ENCODE measurements around the gene SLC8A2.
"Not testable (repeated sequence)": the region's sequence is repeated elsewhere in the genome, so short reads cannot be mapped to it uniquely, and the experiment has no call there.

Gene SLC8A2

DNA sequence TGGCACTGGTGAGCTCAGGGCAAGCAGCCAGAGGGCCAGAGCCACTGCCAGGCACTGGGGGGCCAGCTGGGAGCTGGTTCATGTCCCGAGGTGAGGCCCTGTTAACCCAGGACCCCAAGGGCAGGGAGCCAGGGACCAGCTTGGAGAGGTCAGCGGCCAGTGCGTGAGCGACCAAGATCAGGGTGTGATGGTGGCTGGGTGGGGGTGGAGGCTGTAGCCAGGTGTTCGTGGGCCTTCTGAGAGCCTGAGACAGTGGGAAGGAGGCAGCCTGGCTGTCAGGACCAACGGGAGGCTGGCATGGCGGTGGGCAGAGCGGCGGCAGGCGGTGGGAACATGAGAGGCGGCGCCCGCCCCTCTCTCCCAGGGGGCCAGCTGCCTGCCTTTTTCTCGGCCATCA is 20.4 kb upstream of the SLC8A2 start:
- DNase-seq: no peak
- in situ Hi-C loops (cut with HindIII; ENCODE audit: low pct_ligation_motif_present, low pct_unique_long_range_greater_than_20kb, low sequenced_read_pairs): no loop called here

DNA sequence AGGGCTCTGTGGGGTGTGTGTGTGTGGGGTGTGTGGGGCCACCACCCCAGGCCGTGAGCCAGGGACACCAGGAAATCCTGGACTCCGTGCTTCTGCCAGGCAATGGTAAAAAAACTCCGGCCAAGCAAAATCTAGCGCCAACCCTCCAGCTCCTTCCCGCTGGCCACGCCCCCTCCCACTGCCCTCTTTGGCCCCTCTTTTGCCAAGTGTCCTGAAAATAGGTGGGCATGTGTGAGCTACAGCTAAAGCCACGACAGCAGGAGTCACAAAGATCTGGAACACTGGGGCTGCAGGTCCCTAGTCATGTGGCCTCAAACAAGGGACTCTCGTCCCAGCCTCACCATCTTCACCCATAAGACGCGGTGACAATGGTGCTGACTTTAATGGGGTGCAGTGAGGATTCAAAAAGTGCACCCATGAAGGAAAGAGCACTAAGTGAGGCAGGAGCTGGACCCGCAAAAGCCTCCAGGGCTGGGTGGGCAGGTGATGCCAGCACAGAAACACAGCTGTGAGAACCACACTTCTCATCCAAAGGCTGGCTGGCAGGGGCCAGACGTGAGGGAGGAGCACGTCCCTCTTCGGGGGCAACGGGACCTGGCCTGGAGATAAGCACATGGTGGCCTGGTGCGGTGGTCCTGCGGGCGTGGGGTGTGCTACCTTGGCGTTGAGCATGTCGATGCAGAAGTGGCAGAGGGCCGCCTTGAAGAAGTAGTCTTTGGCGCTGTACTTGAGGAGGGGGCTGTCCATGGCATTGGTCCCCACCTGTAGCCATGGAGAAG is 19.9 kb upstream of the SLC8A2 start:
- no peak for DNase-seq
- in situ Hi-C loops (cut with HindIII; ENCODE audit: low pct_ligation_motif_present, low pct_unique_long_range_greater_than_20kb, low sequenced_read_pairs): no loop called here

DNA sequence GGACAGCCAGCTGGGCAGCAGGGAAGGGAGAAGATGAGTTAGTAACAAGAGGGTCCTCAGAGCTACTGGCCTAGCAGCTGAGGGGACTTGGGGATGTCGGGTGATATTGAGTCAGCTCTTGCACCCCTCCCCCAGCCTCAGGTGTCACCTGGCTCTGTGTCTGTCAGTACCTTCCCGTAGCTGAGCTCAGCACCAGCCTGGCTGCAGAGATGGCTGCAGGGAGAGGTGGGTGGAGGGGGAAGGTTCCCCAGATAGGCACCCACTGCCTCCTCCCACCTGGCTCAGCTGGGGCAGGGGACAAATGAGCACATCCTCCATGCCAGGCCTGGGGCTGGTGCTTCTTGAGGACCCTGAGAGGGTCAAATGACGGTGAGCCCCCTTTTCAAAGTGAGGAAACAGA is 19.2 kb upstream of the SLC8A2 start:
- in situ Hi-C loops (cut with HindIII; ENCODE audit: low pct_ligation_motif_present, low pct_unique_long_range_greater_than_20kb, low sequenced_read_pairs): no loop called here
- DNase-seq: no peak

DNA sequence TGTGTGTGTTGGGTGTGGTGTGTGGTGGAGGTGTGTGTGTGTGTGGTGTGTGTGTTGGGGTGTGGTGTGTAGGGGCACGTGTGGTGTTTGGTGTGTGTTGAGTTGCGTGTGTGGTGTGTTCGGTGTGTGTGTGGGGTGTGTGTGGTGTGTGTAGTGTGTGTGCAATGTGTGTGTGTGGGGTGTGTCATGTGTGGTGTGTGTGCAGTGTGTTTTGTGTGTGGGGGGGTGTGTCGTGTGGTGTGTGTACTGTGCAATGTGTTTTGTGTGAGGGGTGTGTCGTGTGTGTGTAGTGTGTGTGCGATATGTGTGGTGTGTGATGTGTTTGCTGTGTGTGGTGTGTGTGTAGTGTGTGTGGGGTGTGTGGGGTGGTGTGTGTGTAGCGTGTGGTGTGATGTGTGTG is 18.3 kb upstream of the SLC8A2 start:
- in situ Hi-C loops (cut with HindIII; ENCODE audit: low pct_ligation_motif_present, low pct_unique_long_range_greater_than_20kb, low sequenced_read_pairs): no loop called here
- DNase-seq: no peak

DNA sequence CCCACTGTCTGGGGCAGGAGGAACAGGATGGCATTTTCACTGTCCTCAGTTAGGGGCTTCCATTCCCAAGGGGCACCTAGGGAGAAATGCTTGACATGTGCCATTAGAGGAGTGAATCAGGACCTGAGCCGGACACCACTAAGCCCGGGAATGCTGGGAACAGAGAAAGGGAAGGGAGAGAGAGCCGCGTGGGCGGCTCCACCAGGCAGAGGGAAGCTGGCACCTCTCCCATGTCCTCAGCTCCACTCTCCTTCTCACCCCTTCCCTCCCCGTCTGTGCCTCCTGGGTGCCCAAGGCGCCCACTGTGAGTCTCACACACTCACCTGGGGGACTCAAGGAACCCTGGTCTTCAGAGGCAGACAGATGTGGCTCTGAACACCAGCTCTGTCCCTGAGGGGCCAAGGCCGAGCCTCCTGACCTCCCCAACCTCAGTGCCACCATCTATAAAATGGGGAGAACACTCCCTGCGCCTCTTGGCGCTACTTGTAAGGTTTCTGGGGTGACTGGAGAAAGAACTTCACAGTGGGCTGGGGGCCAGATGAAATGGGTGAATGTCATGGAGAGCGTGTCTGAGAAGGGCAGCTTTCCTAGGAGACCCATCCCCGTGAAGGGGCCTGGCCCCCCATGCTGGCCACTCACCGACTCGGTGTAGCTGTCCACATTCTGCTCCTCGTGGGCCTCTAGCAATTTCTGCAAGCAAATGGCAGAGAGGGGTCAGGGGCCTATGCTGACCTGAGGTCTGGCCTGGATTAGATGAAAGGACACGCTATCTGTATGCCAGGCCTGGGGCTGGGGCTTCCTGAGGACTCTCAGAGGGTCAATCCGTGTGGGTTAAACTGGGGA is 17.6 kb upstream of the SLC8A2 start:
- no peak for DNase-seq
- in situ Hi-C loops (cut with HindIII; ENCODE audit: low pct_ligation_motif_present, low pct_unique_long_range_greater_than_20kb, low sequenced_read_pairs): no loop called here

DNA sequence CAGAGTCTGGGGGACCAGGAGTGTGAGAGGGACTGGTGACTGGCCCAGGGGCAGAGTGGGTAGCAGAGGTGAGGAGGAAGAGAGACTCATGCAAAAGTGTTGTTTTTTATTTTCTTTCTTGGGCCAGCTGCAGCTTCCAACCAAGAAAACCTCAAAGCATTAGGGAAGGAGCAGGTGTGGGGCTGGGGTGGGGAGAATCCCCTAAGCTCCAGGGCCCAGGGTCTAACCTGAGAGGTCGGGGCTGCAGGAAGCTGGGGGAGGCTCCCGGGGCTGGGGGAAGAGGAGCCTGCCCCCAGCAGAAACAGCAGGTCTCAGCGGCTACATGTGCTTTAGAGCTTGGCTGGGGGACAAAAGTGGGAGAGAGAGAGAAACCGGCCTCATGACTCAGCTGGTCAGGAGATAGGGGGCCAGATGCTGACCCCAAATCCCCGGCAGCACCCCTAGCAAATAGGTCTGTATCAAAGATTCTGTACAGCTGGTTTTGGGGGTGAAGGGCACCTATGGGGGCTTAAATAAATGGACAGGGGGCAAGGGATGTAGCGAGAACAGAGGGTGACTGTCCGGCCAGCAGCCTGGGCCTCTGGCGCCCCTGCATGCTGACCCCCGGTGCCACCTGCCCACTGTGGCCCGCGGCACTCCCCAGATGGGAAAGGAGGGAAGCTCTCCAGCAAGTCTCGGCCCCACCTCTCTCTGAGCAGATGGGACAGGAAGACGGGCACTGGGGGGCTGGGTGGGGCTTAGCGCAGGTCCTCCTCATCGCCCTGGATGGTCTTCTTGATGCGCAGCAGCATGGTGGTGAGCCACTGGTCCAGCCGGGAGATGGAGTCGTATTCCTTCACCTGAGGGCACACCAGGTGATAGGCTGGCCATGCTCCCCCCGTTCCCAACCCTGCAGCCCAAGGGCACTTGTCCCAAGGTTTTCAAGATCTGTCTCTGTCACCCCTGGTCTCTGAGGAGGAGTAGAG is 16.1 kb upstream of the SLC8A2 start:
- DNase-seq: no peak
- in situ Hi-C loops (cut with HindIII; ENCODE audit: low pct_ligation_motif_present, low pct_unique_long_range_greater_than_20kb, low sequenced_read_pairs): no loop called here

DNA sequence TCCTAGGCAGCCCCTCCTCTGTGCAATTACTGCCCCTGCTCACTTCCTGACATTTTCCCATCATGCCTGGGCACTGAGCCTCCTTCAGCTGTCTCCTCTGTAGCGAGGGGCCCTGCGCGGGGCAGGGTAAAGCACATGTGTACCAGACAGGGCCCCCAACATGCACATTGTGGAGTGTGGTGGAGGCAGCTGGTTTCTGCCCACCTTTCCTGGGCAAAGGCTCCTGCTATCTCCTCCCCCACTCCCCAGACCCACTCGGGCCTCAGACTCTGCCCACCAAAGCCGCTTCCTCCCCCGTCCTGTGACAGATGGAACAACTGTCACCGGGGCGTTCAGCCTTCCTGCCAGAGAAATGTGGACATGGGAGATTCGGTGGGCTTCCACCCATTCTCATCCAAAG is 15.2 kb upstream of the SLC8A2 start:
- DNase-seq: no peak
- in situ Hi-C loops (cut with HindIII; ENCODE audit: low pct_ligation_motif_present, low pct_unique_long_range_greater_than_20kb, low sequenced_read_pairs): no loop called here

DNA sequence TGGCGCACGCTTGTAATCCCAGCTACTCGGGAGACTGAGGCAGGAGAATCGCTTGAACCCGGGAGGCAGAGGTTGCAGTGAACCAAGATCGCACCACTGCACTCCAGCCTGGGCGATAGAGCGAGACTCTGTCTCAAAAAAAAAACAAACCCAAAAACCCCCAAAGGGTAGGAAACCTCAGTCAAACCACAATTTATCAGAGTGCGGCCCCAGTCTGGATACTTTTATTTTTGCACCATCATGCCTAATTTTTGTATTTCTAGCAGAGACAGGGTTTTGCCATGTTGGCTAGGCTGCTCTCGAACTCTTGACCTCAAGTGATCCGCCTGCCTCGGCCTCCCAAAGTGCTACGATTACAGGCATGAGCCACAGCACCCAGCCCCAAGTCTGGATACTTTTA is 14.5 kb upstream of the SLC8A2 start:
- in situ Hi-C loops (cut with HindIII; ENCODE audit: low pct_ligation_motif_present, low pct_unique_long_range_greater_than_20kb, low sequenced_read_pairs); DNase-seq: not testable (repeated sequence)

DNA sequence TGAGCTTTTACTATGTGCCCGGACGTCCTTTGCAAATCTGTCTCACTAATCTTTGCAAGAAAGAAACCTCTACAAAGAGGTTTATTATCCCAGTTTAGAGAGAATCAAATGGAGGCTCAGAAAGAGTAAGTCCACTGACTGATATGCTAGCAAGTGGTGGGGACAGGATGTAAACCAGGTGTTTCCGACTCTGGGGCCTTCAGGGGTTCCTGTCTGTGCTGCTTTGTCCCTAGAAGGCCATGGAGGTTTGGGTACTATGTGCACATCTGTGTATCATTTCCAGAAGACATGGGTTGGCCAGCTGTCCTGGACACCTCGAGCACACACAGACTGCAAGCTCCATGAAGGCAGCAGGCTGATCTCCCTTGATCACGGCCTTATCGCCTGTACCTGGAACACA is 13.5 kb upstream of the SLC8A2 start:
- DNase-seq: no peak
- in situ Hi-C loops (cut with HindIII; ENCODE audit: low pct_ligation_motif_present, low pct_unique_long_range_greater_than_20kb, low sequenced_read_pairs): no loop called here

DNA sequence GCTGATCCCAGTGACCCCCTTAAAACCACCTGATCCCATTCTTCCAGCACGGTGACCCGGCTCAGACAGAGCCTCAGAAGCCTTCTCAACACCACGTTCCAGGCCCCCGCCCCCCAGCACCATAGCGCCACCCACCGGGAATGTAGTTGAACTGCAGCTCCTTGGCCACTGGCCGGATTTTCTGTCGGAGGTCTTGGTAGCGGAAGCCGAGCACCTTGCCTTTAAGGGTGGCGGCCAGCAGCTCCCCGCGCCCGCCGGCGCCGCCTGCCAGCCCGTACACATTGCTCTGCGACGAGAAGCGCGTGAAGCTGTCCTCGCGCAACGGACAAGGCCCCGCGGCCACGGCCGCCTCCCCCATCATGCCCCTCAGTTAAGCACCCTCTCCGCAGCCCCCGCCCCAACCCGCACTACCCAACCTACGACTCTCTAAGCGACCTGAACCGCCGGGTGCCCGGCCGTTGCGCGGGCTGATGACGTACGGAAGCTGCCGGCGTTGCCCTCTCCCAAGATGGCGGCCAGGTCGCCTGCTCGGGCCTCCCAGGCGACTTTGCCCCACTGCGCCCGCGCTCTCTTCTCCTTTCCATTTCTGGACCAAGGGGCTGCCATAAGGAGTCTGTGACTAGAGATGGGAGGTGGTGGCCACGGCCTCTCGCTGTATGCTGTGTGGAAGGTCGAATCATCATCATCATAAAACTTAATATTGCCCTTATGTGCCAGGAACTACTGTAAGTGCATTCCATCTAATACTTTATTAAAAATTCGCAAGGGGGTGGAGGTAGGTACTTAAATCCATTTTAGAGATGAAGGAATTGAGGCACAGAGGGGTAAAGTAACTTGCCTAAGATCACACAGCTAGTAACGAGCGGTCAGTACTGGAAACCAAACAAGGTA is 12.4 kb upstream of the SLC8A2 start, which contains the start of gene KPTN:
TSS of gene KPTN (minus strand) at position 420 of the 891 bp plus-strand sequence. CDS start at position 361, 59 bp downstream.
- in situ Hi-C loops (cut with HindIII; ENCODE audit: low pct_ligation_motif_present, low pct_unique_long_range_greater_than_20kb, low sequenced_read_pairs): no loop called here
- DNase-seq: peak; percentile 89

DNA sequence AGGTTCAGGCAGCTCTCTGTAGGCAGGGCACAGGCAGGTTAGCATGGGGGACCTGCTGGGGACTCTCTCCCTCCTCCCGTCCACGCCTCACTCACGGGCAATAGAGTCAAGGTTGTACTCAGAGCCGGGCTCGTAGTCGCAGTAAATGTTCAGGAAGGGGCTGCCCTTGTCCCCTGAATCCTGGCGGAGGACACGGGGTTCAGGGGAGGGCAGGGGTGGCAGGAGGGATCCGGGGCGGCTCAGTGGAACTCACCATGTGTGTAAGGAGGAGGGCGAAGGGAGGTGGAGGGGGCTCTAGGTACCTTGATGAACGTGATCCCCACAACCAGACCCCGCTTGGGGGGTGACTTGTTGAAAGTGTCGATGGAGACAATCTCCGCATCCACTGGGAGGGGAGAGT is 11.5 kb upstream of the SLC8A2 start:
- DNase-seq: no peak
- in situ Hi-C loops (cut with HindIII; ENCODE audit: low pct_ligation_motif_present, low pct_unique_long_range_greater_than_20kb, low sequenced_read_pairs): no loop called here

DNA sequence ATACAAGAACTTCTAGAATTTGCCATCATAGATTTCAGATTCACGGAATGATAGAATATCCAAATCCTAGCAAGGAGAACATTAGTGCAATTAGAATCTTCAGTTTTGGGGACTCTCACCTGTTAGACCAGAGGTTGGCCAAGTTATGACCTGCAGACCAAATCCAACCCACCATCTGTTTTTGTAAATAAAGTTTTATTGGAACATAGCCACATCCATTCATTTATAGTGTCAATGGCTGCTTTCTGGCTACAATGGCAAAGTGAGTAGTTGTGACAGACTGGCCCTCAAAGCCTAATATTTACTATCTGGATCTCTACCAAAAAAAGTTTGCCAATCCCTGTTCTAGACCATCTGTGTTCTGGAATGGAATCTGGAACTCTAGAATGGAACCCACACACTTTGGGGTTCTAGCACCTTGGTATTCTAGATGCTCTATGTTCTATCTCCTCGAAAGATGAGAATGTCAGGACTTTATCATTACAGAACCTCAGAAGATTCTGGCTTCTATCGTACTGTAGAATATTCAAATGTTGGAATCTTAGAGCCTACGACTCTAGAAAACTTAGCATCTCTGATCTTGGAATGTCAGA is 9.9 kb upstream of the SLC8A2 start:
- in situ Hi-C loops (cut with HindIII; ENCODE audit: low pct_ligation_motif_present, low pct_unique_long_range_greater_than_20kb, low sequenced_read_pairs): no loop called here
- DNase-seq: no peak

DNA sequence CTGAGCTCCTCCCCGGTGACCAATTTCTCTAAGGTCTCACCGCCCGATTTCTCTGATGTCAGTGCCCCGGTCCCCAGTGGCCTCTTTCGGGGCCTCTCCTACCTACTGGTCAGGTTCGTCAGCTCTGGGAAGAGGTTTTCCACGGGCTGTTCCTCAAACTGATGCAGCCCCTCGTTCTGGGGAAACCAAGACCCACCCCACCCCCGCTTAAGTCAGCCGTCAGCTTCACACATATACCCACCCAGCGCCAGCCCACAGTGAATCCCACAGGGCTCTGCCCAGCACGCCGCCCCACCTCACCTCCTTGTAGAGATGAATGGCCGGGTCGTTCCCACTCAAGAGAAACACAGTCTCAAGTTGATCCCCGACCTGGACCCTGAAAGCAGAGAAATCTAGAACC is 9.0 kb upstream of the SLC8A2 start:
- in situ Hi-C loops (cut with HindIII; ENCODE audit: low pct_ligation_motif_present, low pct_unique_long_range_greater_than_20kb, low sequenced_read_pairs): no loop called here
- DNase-seq: no peak

DNA sequence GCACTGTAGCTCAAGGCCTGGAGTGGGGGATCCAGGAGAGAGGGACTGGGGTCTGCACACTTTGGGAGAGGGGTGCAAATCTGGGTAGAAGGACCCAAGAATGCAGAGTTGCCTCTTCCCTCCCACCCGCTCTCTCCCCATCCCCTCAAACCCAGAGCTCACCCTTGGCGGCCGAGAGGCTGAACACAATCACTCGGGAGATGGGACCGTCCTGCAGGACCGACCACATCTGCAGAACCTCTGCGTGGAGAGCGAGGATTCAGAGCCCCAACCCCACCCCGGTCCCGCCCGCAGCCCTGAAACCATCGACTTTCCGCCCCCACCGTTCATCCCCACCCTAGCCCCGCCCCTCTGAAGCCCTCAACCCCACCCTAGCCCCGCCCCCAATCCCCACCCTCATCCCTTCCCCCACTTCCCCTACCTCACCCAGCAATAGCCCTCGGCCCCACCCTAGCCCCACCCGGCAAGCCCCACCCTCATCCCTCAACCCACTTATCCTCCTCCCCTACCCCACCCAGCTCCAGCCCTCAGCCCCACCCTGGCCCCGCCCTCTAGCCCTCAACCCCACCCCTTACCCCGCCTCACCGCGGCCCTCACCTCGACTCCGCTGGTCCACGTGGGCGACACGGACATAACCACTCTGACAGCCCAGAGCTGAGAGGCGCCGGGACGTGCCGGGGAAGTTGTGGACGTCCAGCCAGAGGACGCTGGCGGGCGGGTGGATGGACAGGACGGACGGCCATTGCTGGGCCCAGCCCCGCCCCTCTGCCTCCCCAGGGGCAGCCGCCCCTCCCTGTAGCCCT is 8.2 kb upstream of the SLC8A2 start:
- in situ Hi-C loops (cut with HindIII; ENCODE audit: low pct_ligation_motif_present, low pct_unique_long_range_greater_than_20kb, low sequenced_read_pairs): no loop called here
- no peak for DNase-seq

DNA sequence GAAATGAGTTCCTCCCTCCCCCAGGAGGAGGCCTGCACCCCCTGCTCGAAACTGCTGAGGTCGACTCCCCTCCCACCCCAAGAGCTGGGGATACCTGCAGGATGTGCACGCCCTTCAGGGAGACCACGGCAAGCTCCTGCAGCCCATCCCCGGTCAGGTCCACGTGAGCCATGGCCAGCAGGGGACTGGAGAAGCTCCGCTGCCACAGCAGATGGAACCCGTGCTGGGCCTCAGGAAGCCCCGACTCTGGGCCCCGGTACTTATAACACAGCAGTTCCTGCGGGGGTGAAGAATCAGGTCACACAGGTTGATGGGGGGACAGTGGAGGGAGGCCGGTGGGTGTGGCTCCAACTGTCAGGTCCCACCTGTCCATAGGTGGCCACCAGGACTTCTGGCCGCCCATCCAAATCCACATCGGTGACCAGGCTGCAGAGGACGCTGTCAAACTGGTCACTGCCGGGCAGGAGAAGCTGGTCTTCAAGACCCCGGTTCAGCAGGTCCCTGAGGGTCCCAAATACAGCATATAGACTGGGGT is 4.8 kb upstream of the SLC8A2 start:
- in situ Hi-C loops (cut with HindIII; ENCODE audit: low pct_ligation_motif_present, low pct_unique_long_range_greater_than_20kb, low sequenced_read_pairs): no loop called here
- DNase-seq: no peak

DNA sequence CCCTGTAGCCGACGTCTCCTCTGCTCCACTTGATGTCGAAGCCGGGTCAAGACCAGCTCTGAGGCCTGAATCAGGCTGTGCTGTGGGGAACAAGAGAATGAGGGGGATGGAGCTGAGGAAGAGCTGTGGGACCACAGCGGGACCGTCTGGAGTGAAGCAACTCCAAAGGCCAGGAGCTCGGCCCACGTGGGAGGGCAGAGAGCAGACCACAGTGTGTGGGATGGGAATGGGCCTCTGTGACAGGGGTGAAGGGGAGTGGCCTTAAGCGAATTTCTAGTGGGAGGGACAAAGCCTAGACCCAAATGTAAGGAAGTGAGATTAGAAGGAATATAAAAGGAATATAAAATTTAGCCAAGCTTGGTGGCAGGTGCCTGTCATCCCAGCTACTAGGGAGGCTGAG is 3.8 kb upstream of the SLC8A2 start:
- in situ Hi-C loops (cut with HindIII; ENCODE audit: low pct_ligation_motif_present, low pct_unique_long_range_greater_than_20kb, low sequenced_read_pairs): no loop called here
- DNase-seq: no peak

DNA sequence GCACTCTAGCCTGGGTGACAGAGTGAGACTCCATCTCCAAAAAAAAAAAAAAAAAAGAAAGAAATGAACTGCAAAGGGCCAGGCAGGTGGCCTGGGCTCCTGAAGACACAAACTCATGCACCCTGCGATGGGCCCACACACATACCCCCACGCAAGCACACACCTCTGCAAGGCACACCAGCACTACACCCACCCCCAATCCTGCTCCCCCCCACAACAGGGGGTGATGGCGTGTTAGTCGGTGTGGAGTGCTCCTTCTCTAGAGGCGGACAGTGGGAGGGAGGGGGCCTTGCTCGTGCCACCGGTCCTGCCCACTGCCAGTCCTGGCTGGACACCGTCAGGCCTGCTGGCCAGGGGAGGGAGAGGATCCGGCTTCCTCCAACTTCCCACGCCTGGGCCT is 1.6 kb upstream of the SLC8A2 start:
- DNase-seq: no peak
- in situ Hi-C loops (cut with HindIII; ENCODE audit: low pct_ligation_motif_present, low pct_unique_long_range_greater_than_20kb, low sequenced_read_pairs): no loop called here
